ENCODE measurements around the gene VTI1A. TPM values are rescaled to one million over a fixed set of nuclear protein-coding genes. Genes with fewer than 3 reads are reported as not detected.
"Not testable (repeated sequence)": the region's sequence is repeated elsewhere in the genome, so short reads cannot be mapped to it uniquely, and the experiment has no call there.

Gene VTI1A
- polyA plus RNA-seq, 6 donors from 2014 or later = 24.9 to 42.9 (median 40.3) TPM

DNA sequence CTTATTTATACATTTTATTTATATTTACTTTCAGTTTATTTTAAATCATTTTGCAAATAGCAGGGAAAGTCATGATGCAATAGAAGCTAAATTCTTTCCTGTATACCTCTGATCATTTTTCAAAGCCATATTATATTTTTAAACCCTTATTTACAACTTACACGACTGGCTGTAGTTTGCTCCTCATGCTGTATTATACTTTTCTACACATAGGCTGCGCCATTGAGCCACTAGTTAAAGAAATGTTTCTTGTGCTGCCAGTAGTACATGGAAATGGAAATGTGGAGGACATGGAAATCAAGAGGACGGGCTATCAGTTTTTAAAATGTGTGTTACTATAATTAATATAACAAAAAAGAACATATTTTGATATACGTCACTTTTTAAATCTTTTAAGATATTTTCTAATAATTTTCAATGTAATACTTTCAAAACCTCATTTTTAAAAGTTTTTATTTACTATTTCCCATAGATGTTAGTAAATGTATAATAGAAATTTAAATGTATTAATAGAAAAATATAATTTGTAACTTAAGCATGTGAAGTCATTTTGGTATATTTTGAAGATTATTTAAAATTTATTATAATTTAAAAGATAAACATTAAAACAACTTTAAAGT, 118.5 kb downstream of the VTI1A start:
- Mint-ChIP-seq H3K36me3 (peaks cover 0 to 11% of the 10 kb centered on the region in 2 donors), H3K27ac (no peak overlapping the region), H3K4me3 (no peak overlapping the region), H3K4me1 (peaks cover 0 to 7% (median 0%) of the 10 kb centered on the region in 3 donors), H3K27me3 (no peaks in the 10 kb centered on the region), H3K9me3 (no peaks in the 10 kb centered on the region)
- DNase-seq = no peak
- no peak for ATAC-seq (ENCODE audit: low read depth in 2 of 2)

DNA sequence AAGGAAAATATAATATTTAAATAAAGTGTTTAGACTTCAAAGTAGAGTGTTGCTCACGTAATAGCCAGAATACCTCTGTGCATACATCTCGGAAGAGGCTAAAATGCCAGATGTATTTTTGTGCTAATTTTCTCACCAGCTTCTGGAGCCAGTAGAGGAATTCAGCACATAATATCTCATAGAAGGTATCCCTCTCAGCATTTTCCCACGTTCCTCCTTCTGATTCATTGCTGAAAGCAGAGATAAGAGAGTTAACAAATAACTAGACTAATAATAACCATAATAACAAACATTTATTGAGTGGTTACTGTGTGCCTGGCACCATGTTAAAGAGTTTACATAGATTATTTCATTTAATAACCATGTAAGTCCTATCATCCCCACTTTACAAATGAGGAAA, 123.6 kb downstream of the VTI1A start:
- Mint-ChIP-seq H3K4me3 (no peak overlapping the region), H3K27ac (peak overlapping the region in 1 of 6 donors; percentile 36), H3K36me3 (peaks cover 0 to 19% of the 10 kb centered on the region in 2 donors), H3K9me3 (peaks cover 0 to 4% (median 0%) of the 10 kb centered on the region in 7 donors), H3K4me1 (peaks cover 0 to 7% (median 0%) of the 10 kb centered on the region in 3 donors), H3K27me3 (no peaks in the 10 kb centered on the region)
- ATAC-seq (ENCODE audit: low read depth in 2 of 2) = no peak
- DNase-seq = no peak

- ATAC-seq (ENCODE audit: low read depth in 2 of 2) = no peak
Observed at GRCh38 chr10:112579578-112579977, 132.6 kb downstream of the VTI1A start.

DNA sequence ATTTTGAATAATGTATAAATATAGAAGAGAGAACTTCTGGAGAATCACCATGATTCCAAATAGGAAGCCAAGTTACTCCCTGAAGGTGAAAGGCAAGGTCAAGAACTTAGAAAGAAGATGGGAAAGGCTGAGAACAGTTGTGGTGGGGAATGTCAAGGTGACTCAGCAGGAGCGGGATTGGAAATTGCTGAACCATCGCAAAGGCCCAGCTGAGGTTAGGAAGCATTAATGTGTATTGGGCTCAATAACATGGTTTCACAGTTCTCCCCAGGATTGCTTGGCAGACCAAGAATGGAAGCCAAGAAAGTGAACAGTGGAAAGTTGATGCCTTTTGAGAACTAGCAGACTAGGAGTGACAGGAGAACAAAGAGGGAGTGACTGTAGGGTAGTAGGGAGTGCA, 133.3 kb downstream of the VTI1A start:
- no peak for DNase-seq
- peak overlapping the region in 1 of 6 donors; percentile 70 for H3K27ac Mint-ChIP-seq
- no peak for ATAC-seq (ENCODE audit: low read depth in 2 of 2)
- H3K4me1 Mint-ChIP-seq = no peaks in the 10 kb centered on the region
- H3K9me3 Mint-ChIP-seq = peaks cover 0 to 1% (median 0%) of the 10 kb centered on the region in 7 donors
- H3K27me3 Mint-ChIP-seq = no peaks in the 10 kb centered on the region
- no peak overlapping the region for H3K4me3 Mint-ChIP-seq
- peaks cover 14 to 23% of the 10 kb centered on the region in 2 donors for H3K36me3 Mint-ChIP-seq

More at GRCh38 chr10:112579578-112579977, 132.6 kb downstream of the VTI1A start:
- no peak overlapping the region for H3K27ac Mint-ChIP-seq
- no peak overlapping the region for H3K4me3 Mint-ChIP-seq
- no peaks in the 10 kb centered on the region for H3K27me3 Mint-ChIP-seq
- peaks cover 0 to 1% (median 0%) of the 10 kb centered on the region in 7 donors for H3K9me3 Mint-ChIP-seq
- H3K36me3 Mint-ChIP-seq = peaks cover 14 to 23% of the 10 kb centered on the region in 2 donors
- no peaks in the 10 kb centered on the region for H3K4me1 Mint-ChIP-seq
- no peak for DNase-seq

DNA sequence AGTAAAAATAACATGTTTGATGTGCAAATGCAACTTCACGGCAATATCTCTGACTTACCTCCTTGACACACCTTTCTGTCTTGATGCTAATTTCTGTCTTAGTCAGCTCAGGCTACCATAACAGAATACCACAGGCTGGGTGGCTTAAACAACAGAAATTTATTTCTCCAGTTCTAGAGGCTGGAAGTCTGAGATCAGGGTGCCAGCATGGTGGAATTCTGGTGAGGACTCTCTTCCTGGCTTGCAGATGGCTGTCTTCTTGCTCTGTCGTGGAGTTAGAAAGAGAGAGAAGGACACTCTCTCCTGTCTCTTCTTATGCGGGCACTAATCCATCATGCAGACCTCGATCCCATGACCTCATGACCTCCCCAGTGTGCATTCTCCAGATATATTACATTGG, 134.9 kb downstream of the VTI1A start:
- Mint-ChIP-seq H3K27me3 (no peaks in the 10 kb centered on the region), H3K36me3 (peaks cover 14 to 23% of the 10 kb centered on the region in 2 donors), H3K27ac (no peak overlapping the region), H3K4me3 (no peak overlapping the region), H3K9me3 (peaks cover 0 to 1% (median 0%) of the 10 kb centered on the region in 7 donors), H3K4me1 (peaks cover 0 to 4% (median 0%) of the 10 kb centered on the region in 3 donors)
- no peak for ATAC-seq (ENCODE audit: low read depth in 2 of 2)
- DNase-seq = no peak

DNA sequence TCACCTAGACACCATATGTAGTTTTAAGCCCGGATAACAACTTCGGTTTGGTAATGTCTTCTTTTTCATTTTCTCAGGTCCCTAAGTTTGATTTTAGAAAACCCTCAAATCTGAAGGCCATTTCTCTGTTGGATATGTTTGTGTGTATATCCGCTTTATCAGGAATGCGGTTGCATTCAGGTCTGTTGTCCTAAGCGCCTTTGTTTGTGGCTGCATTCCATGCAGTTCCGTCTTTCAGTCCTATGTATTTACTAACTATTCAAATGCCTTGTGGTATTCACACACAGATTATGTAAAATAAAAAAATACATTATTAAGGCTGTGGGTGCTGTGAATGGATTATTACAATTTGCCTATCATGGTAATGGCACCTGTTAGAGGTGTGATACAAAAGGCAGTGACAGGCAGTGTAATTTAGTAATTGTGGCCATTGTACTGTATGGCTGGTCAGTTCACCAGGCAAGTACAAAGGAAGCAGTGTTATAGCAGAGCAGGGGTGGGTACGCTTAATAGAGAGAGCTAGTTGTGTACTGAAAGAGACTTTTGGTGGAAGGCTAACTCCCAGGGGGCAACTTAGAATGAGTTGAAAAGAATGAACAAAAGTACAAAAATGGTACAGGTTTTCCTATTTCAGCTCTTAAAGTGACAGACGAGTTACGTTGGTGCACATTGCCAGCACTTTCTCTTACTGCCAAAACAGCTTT, 136.4 kb downstream of the VTI1A start:
- H3K9me3 Mint-ChIP-seq = peaks cover 0 to 1% (median 0%) of the 10 kb centered on the region in 7 donors
- ATAC-seq (ENCODE audit: low read depth in 2 of 2) = no peak
- DNase-seq = no peak
- H3K4me3 Mint-ChIP-seq = no peak overlapping the region
- H3K27me3 Mint-ChIP-seq = no peaks in the 10 kb centered on the region
- H3K36me3 Mint-ChIP-seq = peaks cover 8 to 16% of the 10 kb centered on the region in 2 donors
- H3K4me1 Mint-ChIP-seq = peaks cover 0 to 4% (median 0%) of the 10 kb centered on the region in 3 donors
- no peak overlapping the region for H3K27ac Mint-ChIP-seq

GRCh38 chr10:112584276-112584675, 137.3 kb downstream of the VTI1A start:
- no peak for ATAC-seq (ENCODE audit: low read depth in 2 of 2)
- H3K36me3 Mint-ChIP-seq = peaks cover 8 to 15% of the 10 kb centered on the region in 2 donors
- no peak overlapping the region for H3K27ac Mint-ChIP-seq
- H3K4me3 Mint-ChIP-seq = no peak overlapping the region
- no peak for DNase-seq
- H3K4me1 Mint-ChIP-seq = peaks cover 0 to 4% (median 0%) of the 10 kb centered on the region in 3 donors
- H3K27me3 Mint-ChIP-seq = no peaks in the 10 kb centered on the region
- H3K9me3 Mint-ChIP-seq = peaks cover 0 to 1% (median 0%) of the 10 kb centered on the region in 7 donors

GRCh38 chr10:112585126-112585525, 138.1 kb downstream of the VTI1A start:
- ATAC-seq (ENCODE audit: low read depth in 2 of 2) (no peak), DNase-seq (no peak)
- H3K4me3 Mint-ChIP-seq = no peak overlapping the region
- no peak overlapping the region for H3K27ac Mint-ChIP-seq
- no peaks in the 10 kb centered on the region for H3K27me3 Mint-ChIP-seq
- peaks cover 6 to 8% of the 10 kb centered on the region in 2 donors for H3K36me3 Mint-ChIP-seq
- no peaks in the 10 kb centered on the region for H3K9me3 Mint-ChIP-seq
- H3K4me1 Mint-ChIP-seq = peaks cover 0 to 4% (median 0%) of the 10 kb centered on the region in 3 donors

DNA sequence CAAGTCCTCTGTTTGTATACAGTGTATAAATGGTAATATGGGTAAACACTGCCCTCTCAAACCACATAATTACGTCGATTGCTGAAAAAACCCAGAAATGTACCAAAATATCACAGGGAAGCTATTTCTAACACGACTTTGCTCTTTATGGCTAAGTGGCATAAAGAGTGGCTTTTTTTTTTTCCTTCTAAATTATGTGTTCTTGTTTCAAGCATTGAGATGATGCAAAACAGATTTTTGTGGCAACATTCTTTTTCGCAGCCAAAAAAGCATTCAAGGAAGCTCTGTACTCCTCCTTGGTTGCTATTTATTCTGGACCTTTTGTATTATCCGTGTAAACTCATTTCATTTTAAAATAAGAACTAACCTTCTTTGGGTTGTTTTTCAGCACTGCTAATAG, 138.9 kb downstream of the VTI1A start:
- DNase-seq = no peak

GRCh38 chr10:112587729-112588128, 140.7 kb downstream of the VTI1A start:
- H3K36me3 Mint-ChIP-seq = peaks cover 8 to 21% of the 10 kb centered on the region in 2 donors
- no peaks in the 10 kb centered on the region for H3K27me3 Mint-ChIP-seq
- H3K4me1 Mint-ChIP-seq = peaks cover 0 to 4% (median 0%) of the 10 kb centered on the region in 3 donors
- ATAC-seq (ENCODE audit: low read depth in 2 of 2) = no peak
- DNase-seq = no peak
- H3K27ac Mint-ChIP-seq = no peak overlapping the region
- no peaks in the 10 kb centered on the region for H3K9me3 Mint-ChIP-seq
- no peak overlapping the region for H3K4me3 Mint-ChIP-seq

More for the DNA sequence above, 138.9 kb downstream of the VTI1A start:
- Mint-ChIP-seq H3K4me1 (peaks cover 0 to 4% (median 0%) of the 10 kb centered on the region in 3 donors), H3K27ac (no peak overlapping the region), H3K27me3 (no peaks in the 10 kb centered on the region), H3K4me3 (no peak overlapping the region), H3K9me3 (no peaks in the 10 kb centered on the region), H3K36me3 (peaks cover 0 to 8% of the 10 kb centered on the region in 2 donors)
- ATAC-seq (ENCODE audit: low read depth in 2 of 2) = no peak

GRCh38 chr10:112588225-112588990, 141.4 kb downstream of the VTI1A start:
- ATAC-seq (ENCODE audit: low read depth in 2 of 2) (no peak), DNase-seq (no peak)
- Mint-ChIP-seq H3K4me3 (no peak overlapping the region), H3K27ac (peak overlapping the region in 1 of 6 donors; percentile 23), H3K4me1 (peaks cover 0 to 4% (median 0%) of the 10 kb centered on the region in 3 donors), H3K27me3 (no peaks in the 10 kb centered on the region), H3K9me3 (no peaks in the 10 kb centered on the region), H3K36me3 (peaks cover 12 to 22% of the 10 kb centered on the region in 2 donors)

DNA sequence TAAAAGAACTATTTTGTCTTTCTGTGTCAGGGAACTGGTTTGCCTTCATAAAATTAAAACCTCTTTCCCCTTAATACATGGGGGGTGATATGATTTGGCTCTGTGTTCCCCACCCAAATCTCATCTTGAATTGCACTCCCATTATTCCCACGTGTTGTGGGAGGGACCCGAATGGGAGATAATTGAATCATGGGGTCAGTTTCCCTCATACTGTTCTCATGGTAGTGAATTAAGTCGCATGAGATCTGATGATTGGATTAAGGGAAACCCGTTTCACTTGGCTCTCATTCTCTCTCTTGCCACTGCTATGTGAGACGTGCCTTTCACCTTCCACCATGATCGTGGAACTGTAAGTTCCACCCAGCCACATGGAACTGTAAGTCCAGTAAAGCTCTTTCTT, 142.1 kb downstream of the VTI1A start:
- Mint-ChIP-seq H3K4me3 (no peak overlapping the region), H3K9me3 (no peaks in the 10 kb centered on the region), H3K27me3 (no peaks in the 10 kb centered on the region), H3K36me3 (peaks cover 12 to 16% of the 10 kb centered on the region in 2 donors), H3K27ac (no peak overlapping the region), H3K4me1 (peaks cover 0 to 4% (median 0%) of the 10 kb centered on the region in 3 donors)
- no peak for ATAC-seq (ENCODE audit: low read depth in 2 of 2)
- DNase-seq = no peak

GRCh38 chr10:112590786-112591185, 143.8 kb downstream of the VTI1A start:
- DNase-seq; H3K9me3 Mint-ChIP-seq; H3K27ac Mint-ChIP-seq; H3K27me3 Mint-ChIP-seq; H3K4me1 Mint-ChIP-seq; ATAC-seq (ENCODE audit: low read depth in 2 of 2); H3K4me3 Mint-ChIP-seq: not testable (repeated sequence)
- H3K36me3 Mint-ChIP-seq = peaks cover 12 to 15% of the 10 kb centered on the region in 2 donors
